CD4-positive, alpha-beta memory T cell (primary cell): Measurements from ENCODE around the gene DND1. TPM values are rescaled to one million over a fixed set of nuclear protein-coding genes. Genes with fewer than 3 reads are reported as not detected.
"Not testable (repeated sequence)": the region's sequence is repeated elsewhere in the genome, so short reads cannot be mapped to it uniquely, and the experiment has no call there.

Source experiments
- CTCF ChIA-PET: fragments of 350-600 bp; sonication (Branson Sonifier 250); formaldehyde crosslinking; loops from one replicate; lab custom pipeline; 2021; ENCODE audit warnings: inconsistent platforms; ENCODE audit not compliant: partially characterized antibody; lab: Charles Lee
- POLR2A ChIA-PET: fragments of 350-600 bp; sonication (Branson Sonifier 250); formaldehyde crosslinking; loops from one replicate; lab custom pipeline; 2021; ENCODE audit not compliant: partially characterized antibody; lab: Charles Lee
- DNase-seq, 5 donors: peaks; one replicate each; pipeline versions ENCODE4 v3.0.0 to v3.0.0-alpha.2; 2020 to 2022; ENCODE audit warnings: mixed read lengths in 1 of 5
- H3K27ac ChIP-seq: one replicate; pipeline ENCODE4 v1.7.0; 2013; ENCODE audit warnings: low read depth, low read length
- H3K27me3 ChIP-seq: 2 replicates; pipeline ENCODE4 v1.7.0; 2013; ENCODE audit warnings: mild to moderate bottlenecking, low read length, moderate library complexity; ENCODE audit not compliant: insufficient read depth
- H3K36me3 ChIP-seq: 2 replicates; pipeline ENCODE4 v1.7.0; 2013; ENCODE audit warnings: mild to moderate bottlenecking, low read length, moderate library complexity; ENCODE audit not compliant: insufficient read depth
- H3K4me1 ChIP-seq: 2 replicates; pipeline ENCODE4 v1.7.0; 2013; ENCODE audit warnings: mild to moderate bottlenecking, low read length, moderate library complexity; ENCODE audit not compliant: insufficient read depth
- H3K4me3 ChIP-seq, 2 donors: one replicate each; pipeline ENCODE4 v1.7.0; 2013; ENCODE audit warnings: low read length in 2 of 2, mild to moderate bottlenecking in 1 of 2
- H3K9me3 ChIP-seq, 2 donors: one replicate each; pipeline ENCODE4 v1.7.0; 2013; ENCODE audit warnings: low read length in 2 of 2, control low read depth in 1 of 2; ENCODE audit not compliant: control insufficient read depth in 1 of 2
- H3K27ac Mint-ChIP-seq, 7 donors: one replicate each; pipeline ENCODE4 v1.8.0; 2020 to 2021; ENCODE audit warnings: mixed read lengths in 7 of 7, mild to moderate bottlenecking in 6 of 7, inconsistent platforms in 3 of 7, moderate library complexity in 3 of 7
- H3K27me3 Mint-ChIP-seq, 2 donors: one replicate each; pipeline ENCODE4 v1.8.0; 2020 to 2021; ENCODE audit warnings: mixed read lengths in 2 of 2
- H3K36me3 Mint-ChIP-seq, 2 donors: one replicate each; pipeline ENCODE4 v1.8.0; 2020 to 2021; ENCODE audit warnings: mixed read lengths in 2 of 2, inconsistent platforms in 1 of 2, mild to moderate bottlenecking in 1 of 2
- H3K4me1 Mint-ChIP-seq, 4 donors: one replicate each; pipeline ENCODE4 v1.8.0; 2020 to 2021; ENCODE audit warnings: mixed read lengths in 4 of 4, mild to moderate bottlenecking in 1 of 4
- H3K4me3 Mint-ChIP-seq, 8 donors: one replicate each; pipeline ENCODE4 v1.8.0; 2020 to 2021; ENCODE audit warnings: mixed read lengths in 8 of 8, mild to moderate bottlenecking in 7 of 8, moderate library complexity in 6 of 8, inconsistent platforms in 3 of 8
- H3K9me3 Mint-ChIP-seq, 8 donors: one replicate each; pipeline ENCODE4 v1.8.0; 2020 to 2021; ENCODE audit warnings: mixed read lengths in 8 of 8, mild to moderate bottlenecking in 5 of 8, inconsistent platforms in 3 of 8, moderate library complexity in 1 of 8
- intact Hi-C: fragments of 100-400 bp; cut with micrococcal nuclease; formaldehyde crosslinking; loops from one replicate; pipeline ENCODE4 v1.15.1; 2023
- polyA plus RNA-seq, 2 donors: library from polyadenylated mRNA; unstranded; fragments of 300-500 nt; fragmentation: Illumina TruSeq; gene quantifications; one replicate each; pipeline ENCODE4 v1.2.3, GENCODE V29; 2021
- total RNA-seq, 2 experiments: library from RNA; stranded (reverse); gene quantifications; one replicate each; pipeline ENCODE4 v1.2.3, GENCODE V29; 2021

DND1 gene
- total and polyA plus RNA-seq, 4 experiments from 2014 or later = 4.0 to 5.0 TPM; not detected in 2

DNA sequence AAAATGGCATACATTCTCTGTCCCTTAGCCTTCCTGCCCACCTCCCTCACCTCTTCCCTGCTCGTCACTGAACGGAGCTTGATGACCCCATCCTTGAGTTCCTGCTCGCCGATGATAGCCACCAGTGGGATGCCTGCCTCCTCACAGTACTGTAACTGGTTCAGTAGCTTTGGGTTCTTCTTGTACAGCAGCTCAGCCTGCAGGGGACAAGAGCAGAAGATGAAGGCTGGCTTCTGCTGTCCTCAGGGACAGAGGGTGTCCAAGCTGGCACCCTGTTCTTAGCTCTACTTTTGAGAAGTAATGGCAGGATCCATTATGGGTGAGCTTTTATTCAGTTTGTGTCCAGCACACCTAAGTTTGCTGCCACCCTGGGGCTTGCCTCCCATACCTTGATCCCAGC, 1.3 kb upstream of the DND1 start:
- POLR2A ChIA-PET = interaction anchor here (0.9 to 1.9 kb wide), 5 partner anchors 10 to 28 kb away, joined by 3 to 11 read pairs (median 6); partner anchors contain the start of genes HARS1, HARS2, IK and NDUFA2
- Mint-ChIP-seq H3K4me1 (peaks cover 0 to 6% (median 3%) of the 10 kb centered on the region in 4 donors), H3K9me3 (no peaks in the 10 kb centered on the region), H3K4me3 (no peak overlapping the region), H3K27me3 (no peaks in the 10 kb centered on the region), H3K36me3 (peaks cover 51 to 72% of the 10 kb centered on the region in 2 donors), H3K27ac (peak overlapping the region in 3 of 7 donors; percentile 30 to 49 (median 32))
- Histone ChIP-seq H3K27ac (no peak overlapping the region), H3K4me1 (no peaks in the 10 kb centered on the region), H3K9me3 (no peaks in the 10 kb centered on the region), H3K27me3 (no peaks in the 10 kb centered on the region), H3K4me3 (no peak overlapping the region), H3K36me3 (peaks cover 42% of the 10 kb centered on the region)
- intact Hi-C loops = no loop called here
- DNase-seq = no peak
- CTCF ChIA-PET = interaction anchor here (0.7 to 1.5 kb wide), 5 partner anchors 36 to 126 kb away, joined by 3 to 4 read pairs (median 3); no protein-coding TSS in a partner anchor

- ChIA-PET POLR2A (interaction anchor here (0.9 to 1.9 kb wide), 5 partner anchors 10 to 29 kb away, joined by 3 to 11 read pairs (median 6); partner anchors contain the start of genes HARS1, HARS2, IK and NDUFA2), CTCF (interaction anchor here (1.1 to 1.5 kb wide), 3 partner anchors 37 to 48 kb away, joined by 3 read pairs; no protein-coding TSS in a partner anchor)
- Mint-ChIP-seq H3K4me3 (no peak overlapping the region), H3K27ac (no peak overlapping the region), H3K27me3 (no peaks in the 10 kb centered on the region), H3K36me3 (peaks cover 51 to 72% of the 10 kb centered on the region in 2 donors), H3K9me3 (no peaks in the 10 kb centered on the region), H3K4me1 (peaks cover 0 to 6% (median 3%) of the 10 kb centered on the region in 4 donors)
- Histone ChIP-seq H3K27ac (no peak overlapping the region), H3K27me3 (no peaks in the 10 kb centered on the region), H3K36me3 (peaks cover 43% of the 10 kb centered on the region), H3K4me1 (no peaks in the 10 kb centered on the region), H3K9me3 (no peaks in the 10 kb centered on the region), H3K4me3 (no peak overlapping the region)
- intact Hi-C loops = no loop called here
- DNase-seq = no peak
Observed at GRCh38 chr5:140674211-140674610, 835 bp upstream of the DND1 start.

GRCh38 chr5:140672455-140673186, 755 bp downstream of the DND1 start:
- Histone ChIP-seq H3K4me3 (no peak overlapping the region), H3K9me3 (no peaks in the 10 kb centered on the region), H3K27me3 (no peaks in the 10 kb centered on the region), H3K4me1 (no peaks in the 10 kb centered on the region), H3K36me3 (peaks cover 52% of the 10 kb centered on the region), H3K27ac (no peak overlapping the region)
- intact Hi-C loops = no loop called here
- Mint-ChIP-seq H3K4me1 (peaks cover 6 to 16% (median 10%) of the 10 kb centered on the region in 4 donors), H3K27me3 (no peaks in the 10 kb centered on the region), H3K9me3 (no peaks in the 10 kb centered on the region), H3K4me3 (no peak overlapping the region), H3K27ac (no peak overlapping the region), H3K36me3 (peaks cover 56 to 75% of the 10 kb centered on the region in 2 donors)
- ChIA-PET CTCF (no interaction called here), POLR2A (interaction anchor here (1.3 to 1.4 kb wide), 2 partner anchors 17 to 28 kb away, joined by 3 to 4 read pairs; partner anchors contain the start of gene ZMAT2)
- no peak for DNase-seq

- Histone ChIP-seq H3K36me3 (peaks cover 42% of the 10 kb centered on the region), H3K4me3 (no peak overlapping the region), H3K27me3 (no peaks in the 10 kb centered on the region), H3K4me1 (peaks cover 9% of the 10 kb centered on the region), H3K9me3 (no peaks in the 10 kb centered on the region), H3K27ac (no peak overlapping the region)
- Mint-ChIP-seq H3K27me3 (no peaks in the 10 kb centered on the region), H3K27ac (peak overlapping the region in 2 of 7 donors; percentile 60 to 68), H3K36me3 (peaks cover 51 to 73% of the 10 kb centered on the region in 2 donors), H3K4me3 (no peak overlapping the region), H3K9me3 (no peaks in the 10 kb centered on the region), H3K4me1 (peaks cover 15 to 26% (median 19%) of the 10 kb centered on the region in 4 donors)
- DNase-seq = no peak
- intact Hi-C loops = no loop called here
- CTCF ChIA-PET = no interaction called here
- POLR2A ChIA-PET = interaction anchor here (2.1 kb wide), 1 partner anchor 24 kb away, joined by 9 read pairs; the partner anchor contains the start of genes IK and NDUFA2
Observed at GRCh38 chr5:140671472-140672125, 1.8 kb downstream of the DND1 start.

GRCh38 chr5:140671035-140671434, 2.3 kb downstream of the DND1 start:
- DNase-seq, H3K27me3 Mint-ChIP-seq, intact Hi-C loops, H3K27ac Mint-ChIP-seq, H3K27ac ChIP-seq, H3K4me3 ChIP-seq, H3K4me3 Mint-ChIP-seq, CTCF ChIA-PET, H3K27me3 ChIP-seq, H3K9me3 ChIP-seq, H3K9me3 Mint-ChIP-seq: not testable (repeated sequence)
- peaks cover 19 to 32% (median 24%) of the 10 kb centered on the region in 4 donors for H3K4me1 Mint-ChIP-seq
- POLR2A ChIA-PET = interaction anchor here (1.0 to 2.1 kb wide), 2 partner anchors 24 to 37 kb away, joined by 3 to 9 read pairs; partner anchors contain the start of genes IK and NDUFA2
- peaks cover 45 to 70% of the 10 kb centered on the region in 2 donors for H3K36me3 Mint-ChIP-seq
- Histone ChIP-seq H3K36me3 (peaks cover 36% of the 10 kb centered on the region), H3K4me1 (peaks cover 14% of the 10 kb centered on the region)

GRCh38 chr5:140664359-140665119, 8.8 kb downstream of the DND1 start, which contains the start of gene WDR55:
TSS of gene WDR55 (plus strand) at chr5:140664904. CDS start at chr5:140664913, 9 bp downstream.
- H3K4me3 ChIP-seq = peak within 1 kb of the TSS; percentile 90 to 98
- peak within 1 kb of the TSS; percentile 95 for H3K27ac ChIP-seq
- Mint-ChIP-seq H3K36me3 (peaks cover 39 to 78% of the 10 kb centered on the region in 2 donors), H3K27me3 (no peaks in the 10 kb centered on the region), H3K4me1 (peaks cover 27 to 52% (median 34%) of the 10 kb centered on the region in 4 donors), H3K9me3 (peaks cover 0 to 3% (median 0%) of the 10 kb centered on the region in 8 donors), H3K4me3 (peak within 1 kb of the TSS; percentile 96 to 99 (median 98)), H3K27ac (peak within 1 kb of the TSS; percentile 98 to 99 (median 99))
- H3K36me3 ChIP-seq = peaks cover 51% of the 10 kb centered on the region
- peaks cover 20% of the 10 kb centered on the region for H3K4me1 ChIP-seq
- ChIA-PET POLR2A (interaction anchor here (0.6 to 5.4 kb wide), 19 partner anchors 10 to 263 kb away, joined by 3 to 74 read pairs (median 6); partner anchors contain the start of genes ANKHD1, CD14, EIF4EBP3 and HARS1), CTCF (interaction anchor here (1.2 to 1.6 kb wide), 3 partner anchors 17 to 54 kb away, joined by 3 to 7 read pairs (median 4); partner anchors contain the start of genes IK and NDUFA2)
- intact Hi-C loops = loop anchor here (1.0 to 2.0 kb wide), 7 partner anchors 17 to 263 kb away; partner anchors contain the start of genes ANKHD1, APBB3, HARS1 and HARS2
- no peaks in the 10 kb centered on the region for H3K27me3 ChIP-seq
- H3K9me3 ChIP-seq = no peaks in the 10 kb centered on the region
- DNase-seq = peak; percentile 94 to 99 (median 94)
